Mesendoderm (in vitro differentiated cells): ENCODE measurements around the gene SCFD2.
"Not testable (repeated sequence)": the region's sequence is repeated elsewhere in the genome, so short reads cannot be mapped to it uniquely, and the experiment has no call there.

Experiments used
- DNase-seq: peaks from one replicate; pipeline ENCODE4 v3.0.0; 2013
- H2AK5ac ChIP-seq: 2 replicates; pipeline ENCODE4 v1.6.1; 2013; ENCODE audit warnings: low read length, inconsistent platforms
- H2BK120ac ChIP-seq: 2 replicates; pipeline ENCODE4 v1.6.1; 2013; ENCODE audit warnings: low read depth, mild to moderate bottlenecking, low read length, moderate library complexity, mixed read lengths
- H2BK15ac ChIP-seq: replicated peaks from 2 replicates; pipeline ENCODE4 v1.6.1; 2013; ENCODE audit warnings: low read depth, mild to moderate bottlenecking, moderate library complexity
- H2BK5ac ChIP-seq: 2 replicates; pipeline ENCODE4 v1.6.1; 2013; ENCODE audit warnings: low read length, inconsistent platforms
- H3K18ac ChIP-seq: 2 replicates; pipeline ENCODE4 v1.6.1; 2013; ENCODE audit warnings: mild to moderate bottlenecking, low read length, mixed read lengths
- H3K23ac ChIP-seq: one replicate; pipeline ENCODE4 v1.6.1; 2013; ENCODE audit warnings: low read length
- H3K27ac ChIP-seq: 2 replicates; pipeline ENCODE4 v1.5.1; 2013; ENCODE audit warnings: low read depth, mild to moderate bottlenecking, inconsistent platforms, low read length, moderate library complexity
- H3K27me3 ChIP-seq: 2 replicates; pipeline ENCODE4 v1.6.1; 2013; ENCODE audit warnings: low read length, control low read depth, mild to moderate bottlenecking, inconsistent platforms; ENCODE audit not compliant: insufficient read depth, poor library complexity
- H3K36me3 ChIP-seq: 2 replicates; pipeline ENCODE4 v1.6.1; 2013; ENCODE audit warnings: low read length, inconsistent platforms; ENCODE audit not compliant: control insufficient read depth, insufficient read depth
- H3K4ac ChIP-seq: one replicate; pipeline ENCODE4 v1.6.1; 2013; ENCODE audit warnings: low read depth, mild to moderate bottlenecking, low read length, moderate library complexity
- H3K4me1 ChIP-seq: 2 replicates; pipeline ENCODE4 v1.6.1; 2013; ENCODE audit warnings: low read depth, low read length, inconsistent platforms; ENCODE audit not compliant: control insufficient read depth
- H3K4me2 ChIP-seq: 2 replicates; pipeline ENCODE4 v1.6.1; 2013; ENCODE audit warnings: low read length
- H3K4me3 ChIP-seq: 2 replicates; pipeline ENCODE4 v1.5.1; 2013; ENCODE audit warnings: mild to moderate bottlenecking, low read length
- H3K56ac ChIP-seq: one replicate; pipeline ENCODE4 v1.6.1; 2013; ENCODE audit warnings: low read length
- H3K79me1 ChIP-seq: 2 replicates; pipeline ENCODE4 v1.6.1; 2013; ENCODE audit warnings: low read length, inconsistent platforms
- H3K79me2 ChIP-seq: 2 replicates; pipeline ENCODE4 v1.6.1; 2013; ENCODE audit warnings: mild to moderate bottlenecking, low read length; ENCODE audit not compliant: control insufficient read depth, insufficient read depth
- H3K9ac ChIP-seq: 2 replicates; pipeline ENCODE4 v1.6.1; 2013; ENCODE audit warnings: low read length, inconsistent platforms
- H4K5ac ChIP-seq: one replicate; pipeline ENCODE4 v1.6.1; 2013; ENCODE audit warnings: low read length
- H4K8ac ChIP-seq: one replicate; pipeline ENCODE4 v1.6.1; 2013; ENCODE audit warnings: low read depth, mild to moderate bottlenecking, control low read depth, low read length, moderate library complexity
- WGBS: extraction: QIAGEN DNeasy Blood & Tissue Kit; methylation state at CpG from one replicate; pipeline ENCODE4 v1.1.7; 2013; ENCODE audit warnings: low lambda C conversion rate, missing lambda C conversion rate; ENCODE audit not compliant: insufficient coverage; ENCODE audit errors: extremely low coverage; 5-methylcytosine and 5-hydroxymethylcytosine counted together

The SCFD2 gene

DNA sequence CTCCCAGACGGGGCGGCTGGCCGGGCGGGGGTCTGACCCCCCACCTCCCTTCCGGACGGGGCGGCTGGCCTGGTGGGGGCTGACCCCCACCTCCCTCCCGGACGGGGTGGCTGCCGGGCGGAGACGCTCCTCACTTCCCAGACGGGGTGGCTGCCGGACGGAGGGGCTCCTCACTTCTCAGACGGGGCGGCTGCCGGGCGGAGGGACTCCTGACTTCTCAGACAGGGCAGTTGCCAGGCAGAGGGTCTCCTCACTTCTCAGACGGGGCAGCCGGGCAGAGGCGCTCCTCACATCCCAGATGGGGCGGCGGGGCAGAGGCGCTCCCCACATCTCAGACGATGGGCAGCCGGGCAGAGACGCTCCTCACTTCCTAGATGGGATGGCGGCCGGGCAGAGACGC lies 109.9 kb downstream of the SCFD2 start:
- DNase-seq, H3K23ac ChIP-seq, H2AK5ac ChIP-seq, H3K18ac ChIP-seq, H3K79me1 ChIP-seq, H3K9ac ChIP-seq, H3K27ac ChIP-seq, H4K8ac ChIP-seq, H3K36me3 ChIP-seq, H3K4me3 ChIP-seq, H2BK5ac ChIP-seq, H2BK120ac ChIP-seq, H3K4me1 ChIP-seq, H3K79me2 ChIP-seq, H3K27me3 ChIP-seq, H3K4ac ChIP-seq, H2BK15ac ChIP-seq, H3K4me2 ChIP-seq, H3K56ac ChIP-seq, H4K5ac ChIP-seq: not testable (repeated sequence)
- WGBS: no CpG with 5 or more reads among the region's 31 CpGs

DNA sequence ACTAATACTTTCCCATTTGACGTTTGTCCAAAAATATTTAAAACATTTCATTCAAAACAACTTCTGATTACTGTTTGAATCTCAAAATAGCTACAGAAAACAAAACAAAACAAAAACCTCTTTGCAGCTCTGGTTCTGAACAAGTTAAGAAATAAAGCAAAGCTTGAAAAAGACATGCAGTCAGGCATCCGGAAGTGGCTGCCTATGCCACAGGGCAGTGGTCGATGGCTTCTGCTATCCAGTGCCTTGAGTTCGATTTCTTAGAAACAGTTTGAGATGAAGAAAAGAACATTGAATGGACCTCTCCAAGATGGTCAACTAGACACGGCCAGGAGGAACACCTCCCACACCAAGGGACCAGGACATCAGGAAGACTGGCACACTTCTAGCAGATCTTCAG lies 125.3 kb downstream of the SCFD2 start:
- no peak overlapping the region for H2AK5ac ChIP-seq
- H2BK120ac ChIP-seq: no peak overlapping the region
- H3K79me1 ChIP-seq: no peaks in the 10 kb centered on the region
- no CpG with 5 or more reads among the region's 5 CpGs for WGBS
- no peak overlapping the region for H3K9ac ChIP-seq
- H3K79me2 ChIP-seq: no peaks in the 10 kb centered on the region
- no peak overlapping the region for H3K23ac ChIP-seq
- no peak overlapping the region for H4K8ac ChIP-seq
- no peak overlapping the region for H3K4me2 ChIP-seq
- no peaks in the 10 kb centered on the region for H3K36me3 ChIP-seq
- H3K18ac ChIP-seq: no peak overlapping the region
- H3K56ac ChIP-seq: no peak overlapping the region
- H3K4me1 ChIP-seq: no peaks in the 10 kb centered on the region
- H4K5ac ChIP-seq: no peak overlapping the region
- no peak overlapping the region for H3K27ac ChIP-seq
- no peak overlapping the region for H2BK5ac ChIP-seq
- H3K4me3 ChIP-seq: no peak overlapping the region
- H2BK15ac ChIP-seq: no peak overlapping the region
- no peak overlapping the region for H3K4ac ChIP-seq
- no peaks in the 10 kb centered on the region for H3K27me3 ChIP-seq
- DNase-seq: no peak

DNA sequence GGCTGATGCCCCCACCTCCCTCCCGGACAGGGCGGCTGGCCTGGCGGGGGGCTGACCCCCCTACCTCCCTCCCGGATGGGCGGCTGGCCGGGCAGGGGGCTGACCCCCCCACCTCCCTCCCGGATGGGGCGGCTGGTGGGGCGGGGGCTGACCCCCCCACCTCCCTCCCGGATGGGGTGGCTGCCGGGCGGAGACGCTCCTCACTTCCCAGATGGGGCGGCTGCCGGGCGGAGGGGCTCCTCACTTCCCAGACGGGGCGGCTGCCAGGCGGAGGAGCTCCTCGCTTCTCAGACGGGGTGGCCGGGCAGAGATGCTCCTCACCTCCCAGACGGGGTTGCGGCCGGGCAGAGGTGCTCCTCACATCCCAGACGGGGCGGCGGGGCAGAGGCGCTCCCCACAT lies 127.5 kb downstream of the SCFD2 start:
- no CpG with 5 or more reads among the region's 29 CpGs for whole genome bisulfite sequencing
- not testable (repeated sequence) for H2BK15ac ChIP-seq, H3K27me3 ChIP-seq, H3K23ac ChIP-seq, H3K79me1 ChIP-seq, H3K79me2 ChIP-seq, DNase-seq, H3K4me2 ChIP-seq, H3K4me1 ChIP-seq, H2AK5ac ChIP-seq, H2BK5ac ChIP-seq, H4K5ac ChIP-seq, H3K27ac ChIP-seq, H3K56ac ChIP-seq, H3K9ac ChIP-seq, H3K4ac ChIP-seq, H3K36me3 ChIP-seq, H2BK120ac ChIP-seq, H4K8ac ChIP-seq, H3K18ac ChIP-seq, H3K4me3 ChIP-seq

DNA sequence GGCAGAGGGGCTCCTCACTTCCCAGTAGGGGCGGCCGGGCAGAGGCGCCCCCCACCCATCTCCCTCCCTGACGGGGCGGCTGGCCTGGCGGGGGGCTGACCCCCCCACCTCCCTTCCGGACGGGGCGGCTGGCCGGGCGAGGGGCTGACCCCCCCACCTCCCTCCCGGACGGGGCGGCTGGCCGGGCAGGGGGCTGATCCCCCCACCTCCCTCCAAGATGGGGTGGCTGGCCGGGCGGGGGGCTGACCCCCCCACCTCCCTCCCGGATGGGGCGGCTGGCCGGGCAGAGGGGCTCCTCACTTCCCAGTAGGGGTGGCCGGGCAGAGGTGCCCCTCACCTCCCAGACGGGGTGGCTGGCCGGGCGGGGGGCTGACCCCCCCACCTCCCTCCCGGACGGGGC lies 128.1 kb downstream of the SCFD2 start:
- not testable (repeated sequence) for H2BK5ac ChIP-seq, H4K5ac ChIP-seq, H2BK15ac ChIP-seq, H3K27ac ChIP-seq, H3K36me3 ChIP-seq, H3K79me2 ChIP-seq, H2BK120ac ChIP-seq, H3K4ac ChIP-seq, H3K9ac ChIP-seq, H3K23ac ChIP-seq, H3K27me3 ChIP-seq, H2AK5ac ChIP-seq, H3K4me1 ChIP-seq, H3K79me1 ChIP-seq, H3K4me3 ChIP-seq, H3K4me2 ChIP-seq, H3K18ac ChIP-seq, DNase-seq, H3K56ac ChIP-seq, H4K8ac ChIP-seq
- WGBS: no CpG with 5 or more reads among the region's 26 CpGs

DNA sequence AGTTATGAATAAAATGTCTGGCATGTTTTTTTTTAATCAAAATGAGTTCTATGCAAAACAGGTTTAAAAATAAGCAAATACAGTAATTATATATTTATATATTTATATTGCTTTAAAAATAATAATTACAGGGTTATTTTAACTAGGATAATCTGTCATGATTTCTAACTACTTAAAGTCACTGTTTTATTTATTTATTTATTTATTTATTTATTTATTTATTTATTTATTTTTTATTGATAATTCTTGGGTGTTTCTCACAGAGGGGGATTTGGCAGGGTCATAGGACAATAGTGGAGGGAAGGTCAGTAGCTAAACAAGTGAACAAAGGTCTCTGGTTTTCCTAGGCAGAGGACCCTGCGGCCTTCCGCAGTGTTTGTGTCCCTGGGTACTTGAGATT lies 129.2 kb downstream of the SCFD2 start:
- not testable (repeated sequence) for H3K4me3 ChIP-seq, H4K8ac ChIP-seq, H3K4ac ChIP-seq, H4K5ac ChIP-seq, H2AK5ac ChIP-seq, H3K56ac ChIP-seq, H3K18ac ChIP-seq, H2BK5ac ChIP-seq, H3K27ac ChIP-seq, H3K9ac ChIP-seq, H3K27me3 ChIP-seq, DNase-seq, H3K79me2 ChIP-seq, H3K36me3 ChIP-seq, H3K4me2 ChIP-seq, H2BK15ac ChIP-seq, H3K79me1 ChIP-seq, H3K4me1 ChIP-seq, H3K23ac ChIP-seq, H2BK120ac ChIP-seq
- no CpG with 5 or more reads among the region's 2 CpGs for WGBS

DNA sequence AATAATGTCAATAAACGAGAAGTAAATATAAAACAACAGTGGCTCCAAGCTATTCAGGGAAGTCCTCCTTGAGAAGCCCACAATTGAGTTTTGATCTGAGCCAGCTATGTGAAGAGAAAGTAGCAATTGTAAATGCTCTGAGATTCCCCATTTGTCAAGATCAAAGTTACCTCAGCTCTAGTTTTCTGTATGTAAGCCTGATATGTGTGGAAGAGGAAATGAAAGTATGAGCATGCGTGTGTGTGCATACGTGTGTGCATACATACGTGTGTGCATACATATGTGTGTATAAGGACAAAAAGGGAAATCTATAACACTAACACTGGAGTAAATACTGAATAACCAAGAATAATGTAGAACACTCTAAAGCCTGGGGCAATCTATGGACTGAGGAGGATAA lies 130.3 kb downstream of the SCFD2 start:
- H3K56ac ChIP-seq: no peak overlapping the region
- no CpG with 5 or more reads among the region's 4 CpGs for WGBS
- H2BK5ac ChIP-seq: no peak overlapping the region
- no peaks in the 10 kb centered on the region for H3K4me1 ChIP-seq
- no peak overlapping the region for H3K27ac ChIP-seq
- H4K5ac ChIP-seq: no peak overlapping the region
- H2BK120ac ChIP-seq: no peak overlapping the region
- no peak overlapping the region for H2AK5ac ChIP-seq
- no peak overlapping the region for H3K4ac ChIP-seq
- no peak overlapping the region for H4K8ac ChIP-seq
- no peaks in the 10 kb centered on the region for H3K36me3 ChIP-seq
- H3K18ac ChIP-seq: no peak overlapping the region
- H3K79me2 ChIP-seq: no peaks in the 10 kb centered on the region
- H3K27me3 ChIP-seq: no peaks in the 10 kb centered on the region
- H3K4me2 ChIP-seq: no peak overlapping the region
- H2BK15ac ChIP-seq: no peak overlapping the region
- H3K4me3 ChIP-seq: no peak overlapping the region
- no peak overlapping the region for H3K23ac ChIP-seq
- no peak for DNase-seq
- H3K79me1 ChIP-seq: no peaks in the 10 kb centered on the region
- no peak overlapping the region for H3K9ac ChIP-seq
